Upper lobe of left lung (tissue), 4 donors: ENCODE data around the gene ZNF385B.

Source experiments
- CTCF ChIP-seq, 6 experiments: fragments of 450-650 bp in 4 of 6; fragments of 200-600 bp in 2 of 6; sonication (generic) in 2 of 6; IDR thresholded peaks; one replicate each; pipeline ENCODE4 v1.5.1; 2016 to 2019; ENCODE audit warnings: antibody characterized with exemption in 6 of 6
- POLR2A ChIP-seq, 4 donors: fragments of 450-650 bp; IDR thresholded peaks; one replicate each; pipeline ENCODE4 v1.5.1; 2016 to 2017; ENCODE audit warnings: antibody characterized with exemption in 4 of 4, mild to moderate bottlenecking in 2 of 4
- POLR2AphosphoS5 ChIP-seq, 2 donors: sonication (generic); formaldehyde crosslinking; IDR thresholded peaks; one replicate each; pipeline ENCODE4 v1.5.1; 2017; ENCODE audit warnings: antibody characterized with exemption in 2 of 2

GRCh38 chr2:179856205-179856604, 5.2 kb downstream of the ZNF385B start:
- TF ChIP-seq CTCF (IDR thresholded peaks at IDR 0.05), result no peak
- TF ChIP-seq POLR2A (IDR thresholded peaks at IDR 0.05), result no peak
- no peak for TF ChIP-seq POLR2AphosphoS5 (IDR thresholded peaks at IDR 0.05)
